Activated CD4-positive, alpha-beta T cell treated with anti-CD3 and anti-CD28 coated beads, Interleukin-2, Interleukin-4, amounts not matched to agents 100 ng/mL and 50 ng/mL, durations not matched to agents 16 hours and 8 hours (primary cell): ENCODE data around the gene LDLRAD4.

Source experiments
- DNase-seq: peaks from one replicate; pipeline ENCODE4 v3.0.0-alpha.2; 2020; ENCODE audit warnings: low spot score

Gene LDLRAD4

DNA sequence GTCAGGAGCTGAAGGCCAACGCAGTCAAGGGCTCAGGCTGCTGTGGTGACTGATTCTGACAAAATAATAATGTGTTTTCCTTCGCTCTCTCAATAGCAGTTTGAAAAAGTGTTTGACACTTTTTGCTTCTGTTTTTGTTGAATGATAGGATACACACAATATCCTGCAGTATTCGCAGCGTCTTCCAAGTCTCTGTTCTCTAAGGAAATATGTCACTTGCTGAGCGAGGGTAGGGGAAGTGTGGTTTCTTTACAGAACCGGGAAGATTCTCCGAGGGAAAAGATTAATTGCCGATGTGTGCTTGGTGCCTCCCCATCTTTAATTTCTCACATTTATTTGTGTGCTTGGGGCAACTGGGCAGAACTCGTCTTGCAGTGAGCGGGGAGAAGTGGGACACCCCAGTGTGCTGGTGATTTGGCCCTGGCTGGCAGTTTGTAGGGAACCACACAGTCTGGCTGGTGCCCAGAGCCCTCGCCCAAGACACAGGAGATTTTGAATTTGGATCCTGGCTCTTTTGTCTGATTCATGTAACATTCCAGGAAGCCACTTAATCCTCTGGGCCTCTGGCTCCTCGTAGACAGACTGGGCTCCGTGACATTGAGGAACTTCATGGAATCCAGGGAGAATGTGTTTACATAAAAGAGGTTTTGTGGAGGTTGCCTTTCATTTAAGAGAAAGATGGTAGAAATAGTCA, 169.4 kb downstream of the LDLRAD4 start:
- DNase-seq = no peak

DNA sequence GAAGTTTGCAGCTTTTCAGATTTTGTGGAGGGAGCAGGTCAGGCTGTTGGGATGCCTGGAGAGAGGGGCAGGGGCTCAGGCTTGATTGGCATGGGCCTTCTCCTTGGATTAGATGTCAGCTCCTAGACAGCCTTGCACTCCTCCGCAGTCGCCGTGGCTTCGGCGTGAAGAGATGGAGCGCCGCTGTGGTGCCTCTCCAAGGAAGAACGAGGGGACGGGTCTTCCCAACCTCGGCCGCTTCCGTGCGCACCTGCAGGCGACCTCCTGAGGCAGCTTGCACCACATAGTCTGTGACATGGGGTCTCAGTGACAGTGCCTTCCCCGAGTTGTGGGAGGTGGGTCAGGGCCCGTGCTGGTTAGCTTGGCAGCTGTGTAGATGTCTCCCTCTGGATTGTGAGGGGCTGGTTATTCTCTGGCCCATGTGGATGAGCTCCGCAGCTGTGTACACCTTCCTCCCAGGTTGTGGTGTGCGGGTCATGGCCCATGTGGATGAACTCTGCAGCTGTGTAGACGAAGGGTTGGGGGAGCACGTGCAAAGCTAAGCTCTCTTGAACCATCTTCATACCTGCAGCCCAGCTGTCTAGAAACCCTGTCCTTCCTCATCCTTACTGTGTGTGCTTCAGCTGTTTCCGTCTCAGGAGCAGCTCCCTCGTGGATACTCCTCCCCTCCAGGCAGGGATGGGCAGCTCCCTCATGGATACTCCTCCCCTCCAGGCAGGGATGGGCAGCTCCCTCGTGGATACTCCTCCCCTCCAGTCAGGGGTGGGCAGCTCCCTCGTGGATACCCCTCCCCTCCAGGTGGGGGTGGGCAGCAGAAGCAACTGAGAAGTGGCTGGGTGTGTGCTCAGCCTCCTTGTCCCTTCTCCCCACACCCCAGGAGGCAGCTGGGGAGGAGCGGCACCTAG, 170.3 kb downstream of the LDLRAD4 start:
- DNase-seq = no peak

DNA sequence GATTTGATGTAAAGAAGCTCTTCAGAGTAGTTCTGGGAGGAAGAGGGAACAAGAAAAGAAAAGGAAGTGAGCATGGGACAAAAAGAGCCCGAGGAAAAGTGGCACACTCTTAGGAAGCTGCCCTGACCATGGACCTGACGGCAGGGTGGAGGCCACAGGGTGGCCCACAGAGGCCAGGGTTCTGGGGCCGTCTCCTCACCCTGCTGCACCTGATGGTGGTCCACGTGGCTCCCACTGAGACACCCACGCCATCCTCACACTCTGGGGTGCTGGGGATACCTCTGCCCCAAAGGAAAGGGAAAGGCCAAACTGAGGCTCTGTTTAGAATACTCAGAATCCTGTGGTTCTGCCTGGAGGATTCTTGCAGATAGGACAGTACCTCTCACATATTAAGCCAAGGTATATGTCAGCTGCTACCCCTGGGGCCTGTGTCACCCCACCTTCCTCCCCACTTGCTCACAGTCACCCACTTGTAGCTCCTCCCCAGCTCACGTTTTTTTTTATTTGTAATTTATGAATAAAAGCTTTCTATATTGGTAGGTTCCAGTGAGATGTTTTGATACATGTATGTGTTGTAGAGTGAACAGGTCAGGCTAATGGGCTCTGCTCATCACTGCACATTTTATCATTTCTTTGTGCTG, 171.1 kb downstream of the LDLRAD4 start:
- no peak for DNase-seq

DNA sequence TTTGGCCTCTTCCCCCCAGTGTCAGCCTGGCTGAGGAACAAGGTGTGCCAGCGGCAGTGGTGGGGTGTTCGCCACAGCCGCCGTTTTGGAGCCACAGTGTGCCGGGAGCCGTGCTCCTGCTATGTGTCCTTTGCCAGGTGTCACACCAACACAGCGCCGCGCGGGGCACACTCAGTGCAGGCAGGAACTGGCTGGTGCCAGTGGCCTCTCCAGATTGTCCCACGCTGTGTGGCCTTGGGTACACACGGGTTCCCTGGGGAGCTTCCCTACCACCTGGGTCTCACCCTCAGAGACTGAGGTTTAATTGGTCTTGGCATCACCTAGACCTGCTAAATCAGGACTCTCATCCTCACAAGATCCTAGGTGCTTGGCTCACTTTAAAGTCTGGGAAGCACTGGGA, 171.6 kb downstream of the LDLRAD4 start:
- DNase-seq = no peak

DNA sequence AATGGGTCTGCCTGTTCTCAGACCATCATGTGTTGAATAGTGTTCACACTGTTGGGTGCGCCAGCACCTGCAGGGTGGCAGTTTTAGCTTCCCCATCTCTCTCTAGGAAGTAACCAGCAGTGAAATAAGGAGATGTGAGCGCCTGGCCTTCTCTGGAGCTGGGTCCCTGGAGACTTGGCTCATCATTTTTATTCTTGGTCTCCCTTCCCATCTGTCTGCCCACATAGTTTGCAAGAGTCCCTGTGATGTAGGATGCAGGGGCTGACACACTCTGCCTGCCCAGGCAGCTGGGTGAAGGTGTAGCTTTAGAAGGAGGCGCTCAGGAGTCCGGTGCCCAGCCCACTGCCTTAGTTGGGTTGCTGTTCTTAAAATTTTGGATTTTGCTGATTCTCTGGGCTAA, 172.2 kb downstream of the LDLRAD4 start:
- no peak for DNase-seq

DNA sequence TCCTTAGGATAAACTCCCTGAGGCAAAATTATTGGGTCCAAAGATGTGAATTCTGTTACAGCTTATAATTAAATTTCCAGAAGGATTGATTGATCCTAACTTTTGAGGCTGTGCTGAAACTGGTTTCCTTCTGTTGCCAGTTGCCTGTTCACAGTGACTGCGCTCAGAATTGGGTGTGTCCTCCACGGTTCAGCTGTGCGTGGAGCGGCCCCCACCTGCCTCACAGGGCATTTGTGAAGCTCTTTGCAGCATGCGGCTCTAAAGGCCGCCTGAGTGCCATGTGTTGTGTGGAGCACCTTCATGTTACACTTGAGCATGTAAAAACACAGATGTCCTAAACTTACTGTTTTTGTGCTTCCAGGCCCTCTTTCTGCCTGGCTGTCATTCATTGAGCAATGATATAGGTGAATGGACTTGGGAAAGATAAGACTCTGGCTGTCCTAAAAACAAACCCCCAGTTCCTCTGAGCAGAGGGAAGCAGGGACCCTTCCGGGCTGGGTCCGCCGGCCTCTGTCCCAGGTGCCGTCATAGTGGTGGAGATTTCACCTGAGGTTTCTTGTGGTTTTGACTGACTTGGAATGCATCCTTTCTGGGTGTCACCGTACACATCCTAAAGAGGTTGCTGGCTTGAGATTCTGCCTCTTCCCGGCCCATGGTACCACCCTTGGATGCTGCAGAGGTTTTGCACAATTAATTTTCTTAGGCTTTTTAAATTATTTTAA, 173.6 kb downstream of the LDLRAD4 start:
- no peak for DNase-seq

DNA sequence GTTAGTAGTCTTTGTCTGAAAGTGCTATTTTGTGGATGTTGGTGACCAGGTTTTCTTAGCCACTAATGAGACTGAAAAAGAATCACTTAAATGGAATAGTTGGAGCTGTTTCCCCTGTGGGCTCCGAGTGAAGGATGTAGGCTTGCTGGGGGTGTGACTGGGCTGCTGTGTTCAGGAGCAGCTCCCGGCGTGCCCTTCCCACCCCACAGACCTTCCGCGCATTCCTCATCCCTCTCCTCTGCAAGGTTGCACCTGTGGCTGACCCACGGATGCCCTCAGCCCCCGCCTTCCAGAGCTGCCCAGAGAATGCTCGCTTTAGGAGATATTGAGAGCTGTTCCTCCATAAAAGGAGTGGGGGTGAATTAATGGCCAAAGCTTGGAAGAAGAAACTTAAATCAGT, 174.3 kb downstream of the LDLRAD4 start:
- DNase-seq = no peak

DNA sequence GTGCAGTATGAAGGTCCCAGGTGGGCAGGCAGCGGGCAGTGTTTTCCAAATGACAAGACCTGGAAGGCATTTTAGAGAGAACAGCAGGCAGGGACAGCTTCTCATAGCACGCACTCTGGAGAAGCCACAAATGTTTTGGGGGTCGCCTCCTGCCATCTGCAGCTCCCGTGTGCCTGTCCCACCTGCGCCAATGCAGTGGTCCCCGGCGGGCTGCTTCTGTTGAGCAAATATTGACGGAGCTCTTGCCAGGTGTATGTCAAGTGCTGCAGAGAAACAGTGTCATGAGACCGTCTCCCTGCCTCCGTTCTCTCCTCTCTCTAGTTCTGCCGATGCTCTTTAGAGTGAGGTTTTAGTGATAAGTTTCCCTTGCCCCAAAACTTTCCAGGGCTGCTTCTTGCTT, 174.8 kb downstream of the LDLRAD4 start:
- no peak for DNase-seq

DNA sequence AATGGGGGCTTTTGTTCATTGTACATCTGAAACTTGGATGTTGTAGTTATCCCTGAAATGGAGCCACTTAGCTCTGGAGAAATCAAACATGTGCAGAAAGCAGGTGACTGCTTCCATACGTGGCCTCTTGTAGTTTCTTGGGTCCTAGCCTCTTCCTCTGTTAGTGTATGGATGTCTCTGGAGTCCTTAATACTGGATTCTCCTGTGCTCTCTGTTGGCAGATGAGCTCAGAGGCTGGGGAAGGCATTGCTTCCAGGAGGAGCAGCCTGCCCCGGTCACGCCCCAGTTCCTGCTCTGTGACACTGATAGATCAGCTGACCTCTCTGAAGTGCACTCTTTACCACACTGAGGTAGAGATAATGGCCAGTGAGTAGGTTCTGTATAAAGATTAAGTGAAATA, 176.2 kb downstream of the LDLRAD4 start:
- DNase-seq = no peak

DNA sequence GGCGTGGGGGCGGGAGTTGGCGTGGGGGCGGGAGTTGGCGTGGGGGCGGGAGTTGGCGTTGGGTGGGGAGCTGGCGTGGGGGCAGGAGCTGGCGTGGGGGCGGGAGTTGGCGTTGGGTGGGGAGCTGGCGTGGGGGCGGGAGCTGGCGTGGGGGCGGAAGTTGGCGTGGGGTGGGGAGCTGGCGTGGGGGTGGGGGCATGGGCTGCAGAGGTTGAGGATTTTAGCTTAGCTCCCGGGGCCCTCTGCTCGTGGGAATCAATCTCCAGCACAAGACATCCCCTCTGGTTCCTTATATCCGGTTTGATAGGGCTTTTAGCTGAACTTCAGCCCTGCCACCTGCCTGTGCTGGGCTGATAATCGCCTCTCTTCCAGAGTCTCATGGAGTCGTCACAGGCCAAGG, 177.0 kb downstream of the LDLRAD4 start:
- no peak for DNase-seq

DNA sequence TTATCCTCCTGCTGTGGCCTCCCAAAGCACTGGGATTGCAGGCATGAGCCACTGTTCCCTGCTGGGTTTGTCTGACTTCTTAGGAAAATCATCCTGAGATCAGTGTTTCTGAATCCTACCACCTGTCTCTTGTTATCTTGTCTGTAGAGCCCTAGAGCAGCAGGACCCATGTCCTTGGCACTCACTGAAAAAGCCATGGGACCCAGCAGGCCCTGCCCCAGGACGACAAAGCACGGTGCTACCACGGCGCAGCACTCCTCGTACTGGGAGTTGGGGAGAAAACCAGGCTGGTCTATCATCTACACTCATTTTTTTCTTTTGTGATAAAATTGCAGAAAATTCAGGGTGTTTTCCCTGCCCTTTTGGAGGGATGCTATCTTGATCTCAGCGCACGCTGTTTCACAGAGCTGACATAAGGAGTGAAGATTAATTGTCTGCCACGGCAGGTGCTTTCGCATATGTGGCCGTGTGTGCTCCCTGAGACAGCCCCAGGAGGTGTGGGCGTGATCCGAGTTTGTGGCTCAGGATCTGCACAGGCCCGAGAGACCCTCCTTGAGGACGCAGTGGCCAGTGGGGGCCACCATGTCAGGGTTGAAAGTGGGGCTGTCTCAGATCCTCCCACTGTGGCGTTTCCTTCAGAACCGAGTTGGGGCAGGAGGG, 179.1 kb downstream of the LDLRAD4 start:
- DNase-seq = no peak

DNA sequence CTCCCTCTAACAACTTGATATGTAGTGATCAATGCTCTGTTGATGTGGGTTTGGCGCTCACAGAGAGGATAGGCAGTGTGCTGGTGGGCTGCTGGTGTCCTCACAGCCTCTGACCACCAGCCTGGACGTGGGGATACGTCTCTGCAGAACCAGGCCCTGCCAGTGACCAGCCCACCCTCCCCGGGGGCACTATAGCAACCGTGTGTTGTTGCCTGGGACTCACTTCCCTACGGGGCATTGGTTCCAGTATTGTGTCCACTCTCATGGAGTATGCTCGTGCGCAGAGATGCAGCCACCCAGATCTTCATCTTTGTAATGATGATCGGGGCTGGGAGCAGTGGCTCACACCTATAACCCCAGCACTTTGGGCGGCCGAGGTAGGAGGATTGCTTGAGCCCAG, 180.1 kb downstream of the LDLRAD4 start:
- no peak for DNase-seq

DNA sequence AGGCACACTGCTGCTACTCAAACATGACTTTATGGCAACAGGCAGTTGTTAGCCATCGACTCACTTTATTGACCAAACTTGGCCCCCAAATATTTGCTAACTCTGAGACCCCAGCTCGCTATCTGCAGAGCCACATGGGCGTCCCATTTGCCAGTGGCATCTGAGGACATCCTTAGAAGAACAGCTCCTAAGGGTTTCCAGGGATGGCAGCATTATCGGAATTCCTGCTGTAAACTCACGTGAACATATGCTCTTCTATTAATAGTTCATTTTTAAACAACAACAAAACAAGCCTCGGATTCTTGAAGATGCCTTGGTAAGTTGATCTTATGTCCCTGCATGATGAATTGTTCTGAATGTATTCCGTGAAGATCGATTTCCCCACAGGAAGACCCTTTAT, 181.0 kb downstream of the LDLRAD4 start:
- no peak for DNase-seq

DNA sequence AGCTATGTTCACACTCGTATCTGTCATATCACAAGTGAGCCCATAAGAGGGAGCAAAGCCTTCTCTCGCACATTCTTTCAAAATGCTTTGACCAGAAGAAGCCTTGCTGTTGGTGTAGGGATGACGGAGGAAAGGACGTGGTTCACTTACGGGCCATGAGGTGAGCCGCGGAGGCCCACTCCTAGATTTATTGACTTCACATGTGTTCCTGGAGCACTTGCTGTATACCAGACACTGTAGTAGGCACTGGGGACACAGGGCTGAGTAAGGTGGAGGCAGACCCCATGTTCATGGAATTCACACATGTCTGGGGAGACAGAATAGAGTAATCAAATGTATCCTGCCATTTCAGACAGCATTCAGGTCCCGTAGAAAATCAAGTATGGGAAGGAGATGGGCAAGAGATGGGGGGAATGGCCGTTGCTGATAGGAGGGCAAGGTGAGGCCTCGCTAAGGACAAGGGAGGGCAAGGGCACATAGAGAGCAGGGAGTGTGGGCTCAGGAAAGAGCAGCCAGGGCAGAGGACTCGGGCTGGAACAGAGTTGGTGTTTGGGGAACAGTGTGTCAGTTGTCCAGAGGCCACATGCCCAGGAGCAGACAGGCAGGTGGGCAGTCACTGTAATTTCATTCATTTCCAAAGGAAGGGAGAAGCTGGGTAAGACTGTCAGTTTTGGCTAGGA, 182.2 kb downstream of the LDLRAD4 start:
- no peak for DNase-seq

DNA sequence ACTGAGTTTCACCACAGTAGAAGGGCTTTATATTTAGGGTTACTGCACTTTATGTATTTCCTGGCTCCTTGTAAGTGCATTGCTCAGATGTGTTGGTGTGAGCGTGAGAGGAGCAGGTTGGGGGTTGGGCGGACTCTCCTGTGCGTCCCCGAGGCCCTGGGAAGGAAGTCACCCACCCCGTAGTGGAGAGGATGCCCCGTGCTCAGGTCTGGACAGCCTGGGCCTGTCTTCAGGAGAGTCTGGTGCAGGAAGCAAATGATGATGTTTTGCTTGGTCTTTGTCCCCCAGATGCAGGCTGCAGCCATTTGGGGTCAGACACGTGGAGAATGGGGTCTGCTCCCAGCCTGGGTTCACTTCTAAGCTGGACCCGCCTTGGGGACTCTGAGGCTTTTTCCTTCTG, 182.8 kb downstream of the LDLRAD4 start:
- no peak for DNase-seq

DNA sequence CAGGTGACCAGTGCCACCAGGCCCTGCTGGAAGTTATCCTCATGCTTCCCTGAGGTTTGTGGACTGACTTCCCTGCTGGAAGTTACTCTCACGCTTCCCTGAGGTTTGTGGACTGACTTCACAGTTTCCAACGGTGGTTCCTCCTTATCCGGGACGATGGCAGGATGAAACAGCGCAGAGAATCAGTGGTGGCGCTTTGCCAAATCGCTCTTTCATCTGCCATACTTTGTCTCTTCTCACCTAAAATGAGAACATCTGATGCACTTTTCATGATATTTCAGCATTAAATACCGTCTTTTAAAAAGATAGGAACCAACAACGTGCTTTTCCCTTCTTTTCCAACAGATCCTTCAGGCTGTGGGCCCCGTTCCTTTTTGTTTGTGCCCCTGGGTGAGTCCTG, 183.3 kb downstream of the LDLRAD4 start:
- DNase-seq = no peak

DNA sequence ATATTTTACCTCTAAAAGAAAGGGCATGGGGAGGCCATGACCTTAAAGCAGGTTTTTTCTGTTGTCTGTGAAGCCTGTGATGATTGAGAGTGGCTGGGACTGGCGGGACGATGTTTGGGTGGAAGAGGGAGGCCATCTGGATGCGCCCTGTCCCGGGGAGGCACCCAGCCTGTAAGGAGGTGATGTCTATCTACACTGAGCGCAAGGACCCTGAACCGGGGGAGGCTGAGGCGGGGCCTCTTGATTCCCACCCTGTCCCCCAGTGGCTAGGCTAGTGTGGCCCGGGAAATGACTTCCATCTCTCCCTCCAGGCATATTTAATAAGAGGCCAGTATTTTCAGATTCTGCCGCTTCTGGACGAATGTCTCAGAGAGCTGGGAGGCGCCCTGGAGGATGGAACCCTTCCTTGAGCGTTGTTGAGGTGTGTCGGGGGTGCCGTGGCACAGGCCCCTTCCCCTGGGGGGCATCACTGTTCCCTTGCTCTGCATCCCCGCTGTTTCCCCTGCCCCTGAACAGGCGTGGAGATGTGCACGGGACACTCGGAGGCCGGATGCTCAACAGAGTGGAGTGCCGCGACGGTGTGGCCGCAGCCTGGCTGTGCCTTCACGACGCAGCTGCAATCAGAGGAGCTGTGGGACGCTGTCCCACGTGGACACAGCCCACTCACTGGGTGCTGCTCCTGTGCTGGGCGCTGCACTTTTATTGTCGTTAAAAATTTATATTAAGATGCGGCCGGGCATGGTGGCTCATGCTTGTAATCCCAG, 185.4 kb downstream of the LDLRAD4 start:
- no peak for DNase-seq

DNA sequence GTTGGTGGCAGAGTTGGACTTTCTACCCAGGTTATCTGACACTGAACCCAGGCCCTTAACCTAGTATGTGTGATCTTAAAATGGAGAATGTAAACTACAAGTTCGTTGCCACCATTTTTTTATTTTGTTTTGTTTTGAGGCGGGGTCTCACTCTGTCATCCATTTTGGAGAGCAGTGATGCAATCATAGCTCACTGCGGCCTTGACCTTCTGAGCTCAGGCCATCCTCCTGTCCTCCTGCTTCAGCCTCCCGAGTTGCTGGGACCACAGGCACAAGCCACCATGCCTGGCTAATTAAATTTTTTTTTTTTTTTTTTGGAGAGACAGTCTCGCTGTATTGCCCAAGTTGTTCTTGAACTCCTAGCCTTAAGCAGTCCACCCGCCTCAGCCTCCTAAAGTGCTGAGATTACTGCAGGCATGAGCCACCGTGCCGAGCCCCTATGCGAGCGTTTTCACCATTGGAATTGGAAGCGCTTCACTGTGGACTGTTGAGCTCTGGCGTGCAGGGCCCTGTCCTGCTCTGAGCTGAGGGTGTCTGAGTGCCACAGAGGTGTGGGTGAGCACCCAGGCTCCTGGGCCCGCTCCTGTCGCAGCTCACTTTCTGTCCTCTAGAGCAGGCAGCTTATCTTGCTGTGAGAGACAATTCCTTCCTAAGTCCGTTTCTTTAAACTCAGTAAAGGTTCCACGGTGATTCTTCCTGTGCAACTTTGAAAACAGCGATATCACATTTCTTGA, 186.9 kb downstream of the LDLRAD4 start:
- DNase-seq = no peak

DNA sequence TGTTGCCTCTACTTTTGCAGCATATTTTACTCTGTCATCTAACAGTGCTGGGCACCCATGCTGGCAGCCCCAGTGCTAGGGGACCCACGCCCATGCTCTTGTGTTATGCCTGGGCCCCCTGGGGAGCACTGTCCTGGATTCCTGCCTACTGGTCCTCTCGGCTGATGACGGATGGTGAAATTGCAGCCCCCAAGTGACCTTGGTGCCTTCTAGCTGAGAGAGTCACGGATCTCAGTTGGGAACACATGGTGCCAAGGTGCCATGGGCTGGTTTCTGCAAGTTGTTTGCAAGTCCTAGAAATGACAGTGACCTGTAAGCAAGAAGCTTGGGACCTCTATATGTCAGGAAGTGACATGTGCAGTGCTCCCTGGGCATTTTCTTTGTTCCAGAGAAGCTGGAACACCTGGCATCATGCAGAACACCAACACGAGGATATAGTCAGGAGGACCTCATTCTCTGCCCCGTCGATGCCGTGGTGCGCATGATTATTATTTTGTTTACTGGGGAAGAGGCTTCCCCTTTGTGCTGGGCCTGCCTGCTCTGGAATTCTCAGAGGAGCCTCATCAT, 187.6 kb downstream of the LDLRAD4 start:
- DNase-seq = no peak
